Calu3 (cell line): Measurements from ENCODE around the gene RASSF6. TPM values are rescaled to one million over a fixed set of nuclear protein-coding genes. Genes with fewer than 3 reads are reported as not detected.
A peak's percentile ranks its signal among the peaks of the same experiment; 100 is the strongest.

Source experiments
- BruUV-seq: library from RNA; stranded (reverse); fragments of 400-500 nt; replicated peaks from 2 replicates; lab custom pipeline; 2021; lab: Mats Ljungman, UMichigan
- CTCF ChIA-PET: fragments of 300-600 bp; sonication (Branson Sonifier 250); formaldehyde crosslinking; loops from one replicate; lab custom pipeline; 2022; ENCODE audit warnings: antibody characterized with exemption; lab: Charles Lee
- DNase-seq: peaks from one replicate; pipeline ENCODE4 v3.0.0; 2022
- H3K27ac Mint-ChIP-seq: one replicate; pipeline ENCODE4 v1.8.0; 2022; ENCODE audit warnings: mixed read lengths; ENCODE audit not compliant: unreplicated experiment
- H3K27me3 Mint-ChIP-seq: one replicate; pipeline ENCODE4 v1.8.0; 2022; ENCODE audit warnings: mixed read lengths; ENCODE audit not compliant: unreplicated experiment
- H3K36me3 Mint-ChIP-seq: one replicate; pipeline ENCODE4 v1.8.0; 2022; ENCODE audit warnings: mild to moderate bottlenecking, moderate library complexity, mixed read lengths; ENCODE audit not compliant: insufficient read depth, unreplicated experiment
- H3K4me1 Mint-ChIP-seq: one replicate; pipeline ENCODE4 v1.8.0; 2022; ENCODE audit warnings: mild to moderate bottlenecking, low read depth, mixed read lengths; ENCODE audit not compliant: unreplicated experiment
- H3K4me3 Mint-ChIP-seq: one replicate; pipeline ENCODE4 v1.8.0; 2022; ENCODE audit warnings: mild to moderate bottlenecking, low read depth, moderate library complexity, mixed read lengths; ENCODE audit not compliant: unreplicated experiment
- H3K9me3 Mint-ChIP-seq: one replicate; pipeline ENCODE4 v1.8.0; 2022; ENCODE audit warnings: low read depth, mixed read lengths; ENCODE audit not compliant: unreplicated experiment
- CTCF ChIP-seq: fragments of 200-600 bp; IDR thresholded peaks from one replicate; pipeline ENCODE4 v1.8.0; 2022; ENCODE audit warnings: antibody characterized with exemption; ENCODE audit not compliant: unreplicated experiment
- intact Hi-C: fragments of 100-400 bp; cut with micrococcal nuclease; formaldehyde crosslinking; loops from one replicate; pipeline ENCODE4 v1.10.0; 2022; ENCODE audit not compliant: unreplicated experiment
- total RNA-seq: library from RNA; stranded (reverse); gene quantifications from 2 replicates; pipeline ENCODE4 v1.2.3, GENCODE V29; 2022

Gene RASSF6
- total RNA-seq, 1 experiment from 2014 or later, result 12.8 TPM

GRCh38 chr4:73617256-73617655 lies 3.0 kb downstream of the RASSF6 start:
- Mint-ChIP-seq H3K27me3 (no peaks in the 10 kb centered on the region), H3K9me3 (no peaks in the 10 kb centered on the region), H3K27ac (no peak overlapping the region), H3K4me1 (peaks cover 36% of the 10 kb centered on the region), H3K36me3 (peaks cover 46% of the 10 kb centered on the region), H3K4me3 (no peak overlapping the region)
- DNase-seq, result no peak
- intact Hi-C loops, result loop anchor here (5.0 kb wide), 1 partner anchor 35 kb away; no protein-coding TSS in a partner anchor
- CTCF ChIA-PET, result no interaction called here
- no peak for TF ChIP-seq CTCF
- BruUV-seq, result no TSS peak

GRCh38 chr4:73615613-73616012 lies 4.6 kb downstream of the RASSF6 start:
- Mint-ChIP-seq H3K4me1 (peaks cover 46% of the 10 kb centered on the region), H3K27ac (peak overlapping the region; percentile 88), H3K9me3 (no peaks in the 10 kb centered on the region), H3K36me3 (peaks cover 57% of the 10 kb centered on the region), H3K27me3 (no peaks in the 10 kb centered on the region), H3K4me3 (peak overlapping the region; percentile 18)
- CTCF ChIA-PET, result interaction anchor here (0.6 kb wide), 1 partner anchor 145 kb away, joined by 7 read pairs; no protein-coding TSS in a partner anchor
- TF ChIP-seq CTCF, result no peak
- intact Hi-C loops, result loop anchor here (5.0 kb wide), 1 partner anchor 37 kb away; no protein-coding TSS in a partner anchor
- peak; percentile 59 for DNase-seq
- no TSS peak for BruUV-seq

GRCh38 chr4:73614311-73614867 lies 5.8 kb downstream of the RASSF6 start:
- CTCF ChIA-PET, result no interaction called here
- BruUV-seq, result no TSS peak
- peak overlapping the region; percentile 88 for H3K27ac Mint-ChIP-seq
- peaks cover 52% of the 10 kb centered on the region for H3K36me3 Mint-ChIP-seq
- H3K9me3 Mint-ChIP-seq, result no peaks in the 10 kb centered on the region
- peak overlapping the region; percentile 58 for H3K4me3 Mint-ChIP-seq
- no peaks in the 10 kb centered on the region for H3K27me3 Mint-ChIP-seq
- intact Hi-C loops, result no loop called here
- no peak for DNase-seq
- TF ChIP-seq CTCF, result no peak
- peaks cover 57% of the 10 kb centered on the region for H3K4me1 Mint-ChIP-seq

GRCh38 chr4:73613130-73613529 lies 7.1 kb downstream of the RASSF6 start:
- H3K4me1 Mint-ChIP-seq, result peaks cover 57% of the 10 kb centered on the region
- peak overlapping the region; percentile 88 for H3K27ac Mint-ChIP-seq
- peak overlapping the region; percentile 58 for H3K4me3 Mint-ChIP-seq
- CTCF ChIA-PET, result interaction anchor here (1.0 to 1.2 kb wide), 2 partner anchors 8 to 12 kb away, joined by 3 read pairs; no protein-coding TSS in a partner anchor
- peaks cover 48% of the 10 kb centered on the region for H3K36me3 Mint-ChIP-seq
- intact Hi-C loops, result no loop called here
- peak; percentile 66 for DNase-seq
- no peaks in the 10 kb centered on the region for H3K9me3 Mint-ChIP-seq
- TF ChIP-seq CTCF, result no peak
- BruUV-seq, result no TSS peak
- H3K27me3 Mint-ChIP-seq, result no peaks in the 10 kb centered on the region
